ENCODE results near the gene FZR1. TPM values are rescaled to one million over a fixed set of nuclear protein-coding genes. Genes with fewer than 3 reads are reported as not detected.
A peak's percentile ranks its signal among the peaks of the same experiment; 100 is the strongest.

Gene FZR1
- total RNA-seq, 6 experiments from 2014 or later, result 18.7 to 34.1 (median 23.8) TPM

- TF ChIP-seq POLR2A (IDR thresholded peaks at IDR 0.05), result no peak
- TF ChIP-seq CTCF (IDR thresholded peaks at IDR 0.05), result no peak
- intact Hi-C loops (cut with DNase I), result no loop called here
- peak; percentile 8 to 85 (median 28) for ATAC-seq
- H3K9me3 ChIP-seq, result no peaks in the 10 kb centered on the region
- DNase-seq, result peak in 1 of 3 donors; percentile 80
- H3K36me3 ChIP-seq, result no peaks in the 10 kb centered on the region
- 75% methylated on average over 4 of the region's 27 CpGs for WGBS (ENCODE audit: insufficient coverage, low coverage, low lambda C conversion rate, missing lambda C conversion rate)
- peak within 1 kb of the TSS in 1 of 3 donors; percentile 19 for H3K4me3 ChIP-seq
- H3K27ac ChIP-seq, result no peak within 1 kb of the TSS
- peaks cover 0 to 4% (median 0%) of the 10 kb centered on the region in 4 donors for H3K4me1 ChIP-seq
- peaks cover 0 to 4% of the 10 kb centered on the region in 2 donors for H3K27me3 ChIP-seq
Observed at GRCh38 chr19:3480383-3481091, 25.6 kb upstream of the FZR1 start, which contains the start of gene SMIM24. SMIM24 (minus strand) TSS chr19:3480525; CDS start chr19:3480463, 62 bp downstream.

DNA sequence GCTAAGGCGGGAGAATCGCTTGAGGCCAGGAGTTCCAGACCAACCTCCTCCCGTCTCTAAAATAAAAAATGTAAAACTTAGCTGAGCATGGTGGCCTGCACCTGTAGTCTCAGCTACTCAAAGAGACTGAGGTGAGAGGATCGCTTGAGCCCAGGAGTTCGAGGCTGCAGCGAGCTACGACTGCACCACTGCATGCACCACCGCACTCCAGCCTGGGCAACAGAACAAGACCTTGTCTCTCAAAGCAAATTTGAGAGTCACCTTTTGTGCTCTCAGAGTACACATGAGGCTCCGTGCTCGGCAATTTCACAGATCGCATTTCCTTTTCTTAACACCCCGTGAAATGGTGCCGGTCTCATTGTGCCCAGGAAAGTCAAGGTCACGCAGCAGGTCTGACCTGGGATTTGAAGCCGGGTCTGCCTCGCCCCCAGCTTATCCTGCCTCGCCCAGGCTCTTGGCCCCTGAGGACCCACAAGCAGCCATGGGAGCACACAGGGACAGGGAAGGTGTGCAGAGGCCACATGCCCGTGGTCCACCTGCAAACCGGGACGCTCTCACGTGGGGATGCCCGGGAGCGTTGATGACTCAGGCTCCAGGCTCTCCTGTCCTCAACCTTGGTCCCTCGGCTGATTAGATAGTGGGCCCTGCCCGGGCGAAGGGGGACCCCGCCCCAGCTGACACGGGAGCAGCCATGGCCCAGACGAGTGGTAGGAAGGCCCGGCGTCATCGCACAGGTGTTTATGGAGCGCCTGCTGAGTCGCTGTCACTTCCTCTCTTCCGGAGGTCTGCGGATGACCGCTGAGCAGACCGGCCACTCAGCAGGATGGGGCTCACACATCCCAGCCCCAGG is 24.6 kb upstream of the FZR1 start:
- no peaks in the 10 kb centered on the region for H3K9me3 ChIP-seq
- peaks cover 0 to 4% of the 10 kb centered on the region in 2 donors for H3K27me3 ChIP-seq
- peaks cover 0 to 4% (median 0%) of the 10 kb centered on the region in 4 donors for H3K4me1 ChIP-seq
- DNase-seq, result no peak
- TF ChIP-seq POLR2A (IDR thresholded peaks at IDR 0.05), result no peak
- no peak for TF ChIP-seq CTCF (IDR thresholded peaks at IDR 0.05)
- no peak overlapping the region for H3K27ac ChIP-seq
- no peak for ATAC-seq
- no peaks in the 10 kb centered on the region for H3K36me3 ChIP-seq
- intact Hi-C loops (cut with DNase I), result no loop called here
- WGBS (ENCODE audit: insufficient coverage, low coverage, low lambda C conversion rate, missing lambda C conversion rate), result 64% methylated on average over 8 of the region's 38 CpGs
- no peak overlapping the region for H3K4me3 ChIP-seq

GRCh38 chr19:3482507-3483225 is 23.4 kb upstream of the FZR1 start:
- 67% methylated on average over 18 of the region's 49 CpGs for WGBS (ENCODE audit: insufficient coverage, low coverage, low lambda C conversion rate, missing lambda C conversion rate)
- TF ChIP-seq CTCF (IDR thresholded peaks at IDR 0.05), result no peak
- TF ChIP-seq POLR2A (IDR thresholded peaks at IDR 0.05), result no peak
- H3K36me3 ChIP-seq, result no peaks in the 10 kb centered on the region
- H3K4me3 ChIP-seq, result no peak overlapping the region
- DNase-seq (no peak), ATAC-seq (no peak)
- H3K27ac ChIP-seq, result no peak overlapping the region
- H3K9me3 ChIP-seq, result no peaks in the 10 kb centered on the region
- intact Hi-C loops (cut with DNase I), result no loop called here
- H3K27me3 ChIP-seq, result peaks cover 0 to 4% of the 10 kb centered on the region in 2 donors
- peaks cover 0 to 4% (median 0%) of the 10 kb centered on the region in 4 donors for H3K4me1 ChIP-seq

- Histone ChIP-seq H3K4me3 (no peak within 1 kb of the TSS), H3K27me3 (peaks cover 0 to 4% of the 10 kb centered on the region in 2 donors), H3K36me3 (no peaks in the 10 kb centered on the region), H3K27ac (no peak within 1 kb of the TSS), H3K4me1 (peaks cover 0 to 4% (median 0%) of the 10 kb centered on the region in 4 donors), H3K9me3 (no peaks in the 10 kb centered on the region)
- 81% methylated on average over 19 of the region's 33 CpGs for WGBS (ENCODE audit: insufficient coverage, low coverage, low lambda C conversion rate, missing lambda C conversion rate)
- intact Hi-C loops (cut with DNase I), result no loop called here
- DNase-seq, result no peak
- no peak for ATAC-seq
- no peak for TF ChIP-seq CTCF (IDR thresholded peaks at IDR 0.05)
- no peak for TF ChIP-seq POLR2A (IDR thresholded peaks at IDR 0.05)
Observed at GRCh38 chr19:3483226-3483628, 22.9 kb upstream of the FZR1 start, which contains the start of gene SMIM44. SMIM44 (minus strand) TSS chr19:3483441; CDS start chr19:3483403, 38 bp downstream.
